ENCODE results near the gene ST8SIA6. TPM values are rescaled to one million over a fixed set of nuclear protein-coding genes. Genes with fewer than 3 reads are reported as not detected.

The ST8SIA6 gene
- total and polyA plus RNA-seq, 10 of the 15 experiments (the other 5 are each of a cell fraction or from before 2014, with no cell fraction given), result 0.22 TPM; not detected in 9

- ATAC-seq (no peak), FAIRE-seq (no peak), DNase-seq (ENCODE audit: low read depth, low spot score) (no peak)
- Histone ChIP-seq H3K4me3 (no peak overlapping the region), H3K79me2 (ENCODE audit: control insufficient read depth, insufficient read depth, low read length) (no peaks in the 10 kb centered on the region), H2AFZ (ENCODE audit: control insufficient read depth, low read depth, low read length) (no peak overlapping the region), H4K20me1 (ENCODE audit: control insufficient read depth, insufficient read depth) (no peaks in the 10 kb centered on the region), H3K4me2 (ENCODE audit: control insufficient read depth, insufficient read depth) (no peak overlapping the region), H3K27me3 (replicated peaks in 1 of 2; ENCODE audit: control insufficient read depth in 2 of 2, insufficient read depth in 2 of 2, low read length in 1 of 2) (no peaks in the 10 kb centered on the region; a peak in 2 of 4 replicates), H3K36me3 (ENCODE audit: control insufficient read depth in 2 of 2, insufficient read depth in 2 of 2, low read length in 1 of 2) (no peaks in the 10 kb centered on the region), H3K27ac (ENCODE audit: control insufficient read depth, insufficient read depth) (no peak overlapping the region), H3K9ac (ENCODE audit: control insufficient read depth, insufficient read depth, low read length) (no peak overlapping the region), H3K4me1 (ENCODE audit: control insufficient read depth, insufficient read depth, low read length) (no peaks in the 10 kb centered on the region), H3K9me3 (replicated peaks; ENCODE audit: control insufficient read depth, insufficient read depth, low read length) (no peaks in the 10 kb centered on the region)
- ChIA-PET SMC1A (ENCODE audit: uncharacterized antibody, unreplicated experiment) (no interaction called here), RAD21 (ENCODE audit: unreplicated experiment) (no interaction called here), CTCF (interaction anchor here (5.3 kb wide), 1 partner anchor 10 kb away, joined by 45 read pairs; no protein-coding TSS in a partner anchor), POLR2A (no interaction called here)
- intact Hi-C loops (cut with micrococcal nuclease; ENCODE audit: unreplicated experiment), result no loop called here
- BruUV-seq (replicated peaks), result no TSS peak
- TF ChIP-seq CHD4 (IDR thresholded peaks at IDR 0.05) (no peak), HCFC1 (IDR thresholded peaks at IDR 0.05; ENCODE audit: low read length) (no peak)
- TF ChIP-seq, protein P1, sequence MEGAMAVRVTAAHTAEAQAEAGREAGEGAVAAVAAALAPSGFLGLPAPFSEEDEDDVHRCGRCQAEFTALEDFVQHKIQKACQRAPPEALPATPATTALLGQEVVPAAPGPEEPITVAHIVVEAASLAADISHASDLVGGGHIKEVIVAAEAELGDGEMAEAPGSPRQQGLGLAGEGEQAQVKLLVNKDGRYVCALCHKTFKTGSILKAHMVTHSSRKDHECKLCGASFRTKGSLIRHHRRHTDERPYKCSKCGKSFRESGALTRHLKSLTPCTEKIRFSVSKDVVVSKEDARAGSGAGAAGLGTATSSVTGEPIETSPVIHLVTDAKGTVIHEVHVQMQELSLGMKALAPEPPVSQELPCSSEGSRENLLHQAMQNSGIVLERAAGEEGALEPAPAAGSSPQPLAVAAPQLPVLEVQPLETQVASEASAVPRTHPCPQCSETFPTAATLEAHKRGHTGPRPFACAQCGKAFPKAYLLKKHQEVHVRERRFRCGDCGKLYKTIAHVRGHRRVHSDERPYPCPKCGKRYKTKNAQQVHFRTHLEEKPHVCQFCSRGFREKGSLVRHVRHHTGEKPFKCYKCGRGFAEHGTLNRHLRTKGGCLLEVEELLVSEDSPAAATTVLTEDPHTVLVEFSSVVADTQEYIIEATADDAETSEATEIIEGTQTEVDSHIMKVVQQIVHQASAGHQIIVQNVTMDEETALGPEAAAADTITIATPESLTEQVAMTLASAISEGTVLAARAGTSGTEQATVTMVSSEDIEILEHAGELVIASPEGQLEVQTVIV (IDR thresholded peaks at IDR 0.05; ENCODE audit: borderline replicate concordance, partially characterized antibody), result no peak
- in situ Hi-C loops (cut with MboI), result no loop called here
Observed at GRCh38 chr10:17366705-17367104, 87.7 kb downstream of the ST8SIA6 start.

GRCh38 chr10:17365402-17365801 lies 89.0 kb downstream of the ST8SIA6 start:
- intact Hi-C loops (cut with micrococcal nuclease; ENCODE audit: unreplicated experiment) (no loop called here), in situ Hi-C loops (cut with MboI) (no loop called here)
- Histone ChIP-seq H2AFZ (ENCODE audit: control insufficient read depth, low read depth, low read length) (no peak overlapping the region), H3K4me2 (ENCODE audit: control insufficient read depth, insufficient read depth) (no peak overlapping the region), H3K4me3 (no peak overlapping the region), H3K79me2 (ENCODE audit: control insufficient read depth, insufficient read depth, low read length) (no peaks in the 10 kb centered on the region), H3K4me1 (ENCODE audit: control insufficient read depth, insufficient read depth, low read length) (no peaks in the 10 kb centered on the region), H3K9ac (ENCODE audit: control insufficient read depth, insufficient read depth, low read length) (no peak overlapping the region), H4K20me1 (ENCODE audit: control insufficient read depth, insufficient read depth) (no peaks in the 10 kb centered on the region), H3K27ac (ENCODE audit: control insufficient read depth, insufficient read depth) (no peak overlapping the region), H3K36me3 (ENCODE audit: control insufficient read depth in 2 of 2, insufficient read depth in 2 of 2, low read length in 1 of 2) (no peaks in the 10 kb centered on the region), H3K27me3 (replicated peaks in 1 of 2; ENCODE audit: control insufficient read depth in 2 of 2, insufficient read depth in 2 of 2, low read length in 1 of 2) (no peaks in the 10 kb centered on the region; a peak in 2 of 4 replicates), H3K9me3 (replicated peaks; ENCODE audit: control insufficient read depth, insufficient read depth, low read length) (no peaks in the 10 kb centered on the region)
- POLR2A ChIA-PET, result no interaction called here
- TF ChIP-seq LARP7 (IDR thresholded peaks at IDR 0.05), result no peak
- TF ChIP-seq FOXM1 (IDR thresholded peaks at IDR 0.05; ENCODE audit: low read depth, low read length), result no peak
- no TSS peak for BruUV-seq (replicated peaks)
- SMC1A ChIA-PET (ENCODE audit: uncharacterized antibody, unreplicated experiment), result interaction anchor here (0.8 kb wide), 1 partner anchor 11 kb away, joined by 3 read pairs; no protein-coding TSS in a partner anchor
- 0% methylated on average over 1 of the region's 1 CpG for WGBS (ENCODE audit: insufficient coverage, insufficient replicate concordance, low lambda C conversion rate, missing lambda C conversion rate)
- FAIRE-seq (no peak), DNase-seq (ENCODE audit: low read depth, low spot score) (no peak), ATAC-seq (no peak)
- RAD21 ChIA-PET (ENCODE audit: unreplicated experiment), result no interaction called here
- CTCF ChIA-PET, result interaction anchor here (0.6 to 5.3 kb wide), 4 partner anchors 11 to 221 kb away, joined by 3 to 45 read pairs (median 3); no protein-coding TSS in a partner anchor

All from GM12878 (cell line).